Breast epithelium (tissue), 4 donors: ENCODE measurements around the gene RNF113B. TPM values are rescaled to one million over a fixed set of nuclear protein-coding genes. Genes with fewer than 3 reads are reported as not detected.

Source experiments
- DNase-seq, 2 donors: peaks; one replicate each; pipeline ENCODE4 v3.0.0-alpha.2; 2019; ENCODE audit warnings: low spot score in 2 of 2
- H3K27ac ChIP-seq, 2 donors: fragments of 200-600 bp; sonication (generic) in 1 of 2; one replicate each; pipeline ENCODE4 v1.5.1; 2016 to 2019; ENCODE audit warnings: mild to moderate bottlenecking in 1 of 2
- H3K27me3 ChIP-seq, 2 donors: fragments of 200-600 bp; sonication (generic) in 1 of 2; one replicate each; pipeline versions ENCODE4 v1.5.1 to v1.6.0; 2017 to 2019; ENCODE audit warnings: control low read depth in 1 of 2, mild to moderate bottlenecking in 1 of 2
- H3K36me3 ChIP-seq: fragments of 200-600 bp; one replicate; pipeline ENCODE4 v1.5.1; 2019
- H3K4me1 ChIP-seq, 2 donors: fragments of 200-600 bp; sonication (generic); one replicate each; pipeline ENCODE4 v1.5.1; 2016 to 2019; ENCODE audit warnings: control low read depth in 1 of 2
- H3K4me3 ChIP-seq, 3 donors: fragments of 200-600 bp; sonication (generic); 1 replicate in 2 of 3; 2 replicates in 1 of 3; pipeline ENCODE4 v1.5.1; 2016 to 2019; ENCODE audit warnings: mild to moderate bottlenecking in 3 of 3, moderate library complexity in 2 of 3
- H3K9me3 ChIP-seq, 2 donors: fragments of 200-600 bp; sonication (generic) in 1 of 2; one replicate each; pipeline ENCODE4 v1.5.1; 2016 to 2019; ENCODE audit warnings: control low read depth in 1 of 2
- POLR2A ChIP-seq: fragments of 450-650 bp; IDR thresholded peaks from one replicate; pipeline ENCODE4 v1.6.1; 2016; ENCODE audit warnings: antibody characterized with exemption, mild to moderate bottlenecking, moderate library complexity
- POLR2AphosphoS5 ChIP-seq, 3 donors: sonication (generic); formaldehyde crosslinking; IDR thresholded peaks; one replicate each; pipeline ENCODE4 v1.6.1; 2017; ENCODE audit warnings: antibody characterized with exemption in 3 of 3
- intact Hi-C: fragments of 100-400 bp; cut with DNase I; formaldehyde crosslinking; loops from one replicate; pipeline ENCODE4 v1.15.1; 2023; ENCODE audit warnings: low total_unique reads
- total RNA-seq, 3 donors: library from RNA; depleted of rRNA; stranded (reverse); fragments of >200 nt; gene quantifications; one replicate each; pipeline ENCODE4 v1.1.0, GENCODE V29; 2016
- TF ChIP-seq, protein P1 (sequence below), 3 donors: fragments of 450-650 bp; IDR thresholded peaks; one replicate each; pipeline ENCODE4 v1.5.1; 2016 to 2017; ENCODE audit warnings: antibody characterized with exemption in 3 of 3, mild to moderate bottlenecking in 3 of 3, moderate library complexity in 3 of 3

Gene RNF113B
- total RNA-seq, 3 donors from 2014 or later = not detected

GRCh38 chr13:98150832-98151479, 26.1 kb downstream of the RNF113B start:
- H3K4me1 ChIP-seq = no peaks in the 10 kb centered on the region
- H3K4me3 ChIP-seq = no peak overlapping the region
- intact Hi-C loops = no loop called here
- no peaks in the 10 kb centered on the region for H3K27me3 ChIP-seq
- TF ChIP-seq, protein P1, sequence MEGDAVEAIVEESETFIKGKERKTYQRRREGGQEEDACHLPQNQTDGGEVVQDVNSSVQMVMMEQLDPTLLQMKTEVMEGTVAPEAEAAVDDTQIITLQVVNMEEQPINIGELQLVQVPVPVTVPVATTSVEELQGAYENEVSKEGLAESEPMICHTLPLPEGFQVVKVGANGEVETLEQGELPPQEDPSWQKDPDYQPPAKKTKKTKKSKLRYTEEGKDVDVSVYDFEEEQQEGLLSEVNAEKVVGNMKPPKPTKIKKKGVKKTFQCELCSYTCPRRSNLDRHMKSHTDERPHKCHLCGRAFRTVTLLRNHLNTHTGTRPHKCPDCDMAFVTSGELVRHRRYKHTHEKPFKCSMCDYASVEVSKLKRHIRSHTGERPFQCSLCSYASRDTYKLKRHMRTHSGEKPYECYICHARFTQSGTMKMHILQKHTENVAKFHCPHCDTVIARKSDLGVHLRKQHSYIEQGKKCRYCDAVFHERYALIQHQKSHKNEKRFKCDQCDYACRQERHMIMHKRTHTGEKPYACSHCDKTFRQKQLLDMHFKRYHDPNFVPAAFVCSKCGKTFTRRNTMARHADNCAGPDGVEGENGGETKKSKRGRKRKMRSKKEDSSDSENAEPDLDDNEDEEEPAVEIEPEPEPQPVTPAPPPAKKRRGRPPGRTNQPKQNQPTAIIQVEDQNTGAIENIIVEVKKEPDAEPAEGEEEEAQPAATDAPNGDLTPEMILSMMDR (IDR thresholded peaks at IDR 0.05) = no peak
- no peak for TF ChIP-seq POLR2A
- no peak for TF ChIP-seq POLR2AphosphoS5 (IDR thresholded peaks at IDR 0.05)
- H3K27ac ChIP-seq = no peak overlapping the region
- no peaks in the 10 kb centered on the region for H3K36me3 ChIP-seq
- DNase-seq = no peak
- H3K9me3 ChIP-seq = no peaks in the 10 kb centered on the region

GRCh38 chr13:98147521-98147920, 29.5 kb downstream of the RNF113B start:
- TF ChIP-seq, protein P1 (IDR thresholded peaks at IDR 0.05) = no peak
- TF ChIP-seq POLR2AphosphoS5 (IDR thresholded peaks at IDR 0.05) (no peak), POLR2A (no peak)
- Histone ChIP-seq H3K4me3 (no peak overlapping the region), H3K36me3 (no peaks in the 10 kb centered on the region), H3K4me1 (no peaks in the 10 kb centered on the region), H3K27me3 (no peaks in the 10 kb centered on the region), H3K27ac (no peak overlapping the region), H3K9me3 (no peaks in the 10 kb centered on the region)
- intact Hi-C loops = no loop called here
- DNase-seq = no peak

DNA sequence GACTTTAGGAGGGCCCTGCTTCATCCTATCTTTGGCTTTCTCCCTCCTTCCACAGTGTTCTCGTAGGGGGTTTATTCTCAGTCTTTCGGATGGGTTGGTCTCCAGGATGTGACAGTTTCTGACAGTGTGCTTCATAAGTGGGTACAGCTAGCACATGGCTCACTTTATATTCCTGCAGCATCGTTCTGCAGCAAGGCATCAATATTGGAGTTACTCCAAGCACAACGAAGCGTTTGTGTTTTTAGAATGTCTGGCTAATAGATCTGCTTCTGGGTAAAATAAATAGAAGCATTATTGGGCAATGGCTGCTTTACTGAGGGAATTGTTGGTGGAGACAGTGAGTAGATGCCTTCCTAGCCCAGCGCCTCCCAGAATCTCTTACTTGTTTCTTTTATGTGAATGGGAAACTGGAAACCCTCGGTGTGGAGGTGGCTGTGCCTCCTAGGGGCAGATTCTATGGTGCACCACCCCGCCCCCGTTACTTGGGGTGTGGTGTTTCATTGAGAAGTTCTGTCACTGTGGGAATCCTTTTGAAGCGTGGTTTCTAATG, 32.2 kb downstream of the RNF113B start:
- H3K4me1 ChIP-seq = no peaks in the 10 kb centered on the region
- DNase-seq = no peak
- TF ChIP-seq POLR2AphosphoS5 (IDR thresholded peaks at IDR 0.05) (no peak), POLR2A (no peak)
- TF ChIP-seq, protein P1 (IDR thresholded peaks at IDR 0.05) = no peak
- H3K27me3 ChIP-seq = no peaks in the 10 kb centered on the region
- peak overlapping the region; percentile 52 to 76 for H3K27ac ChIP-seq
- intact Hi-C loops = no loop called here
- H3K4me3 ChIP-seq = peak overlapping the region in 2 of 3 donors; percentile 82 to 85
- no peaks in the 10 kb centered on the region for H3K9me3 ChIP-seq
- H3K36me3 ChIP-seq = no peaks in the 10 kb centered on the region

DNA sequence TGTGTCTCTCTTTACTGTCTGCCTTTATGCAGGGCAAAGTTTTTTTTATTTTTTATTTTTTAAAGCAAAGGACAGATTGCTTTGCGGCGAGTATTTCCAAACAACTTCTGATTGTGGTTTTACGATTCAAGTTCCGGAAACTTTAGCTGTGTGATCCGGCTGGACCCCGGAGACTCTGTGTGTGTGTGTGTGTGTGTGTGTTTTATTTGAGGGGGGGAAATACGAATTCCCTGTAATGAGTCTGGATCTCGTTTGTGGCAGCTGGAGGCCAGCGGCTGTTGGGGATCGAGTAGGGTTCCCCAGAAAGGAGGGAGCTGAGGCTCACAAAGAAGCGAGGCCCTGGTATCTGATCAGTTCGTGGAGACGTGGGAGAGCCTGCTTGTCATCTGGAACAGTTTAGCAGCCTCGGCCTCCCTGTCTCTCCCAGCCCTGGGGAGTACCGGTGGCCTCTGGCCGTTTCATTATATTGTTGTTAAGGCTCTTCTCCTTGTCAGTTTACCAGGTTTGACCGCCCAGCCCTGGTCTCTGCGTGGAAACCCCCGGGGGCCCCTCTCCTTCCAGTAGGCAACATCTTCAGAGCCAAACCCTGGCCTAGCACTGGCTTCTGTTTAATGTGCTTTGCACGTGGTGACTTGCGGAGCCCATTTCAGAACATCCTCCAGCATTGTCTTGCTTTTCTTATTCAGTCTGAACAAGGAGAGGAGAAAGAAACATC, 32.9 kb downstream of the RNF113B start:
- Histone ChIP-seq H3K27me3 (no peaks in the 10 kb centered on the region), H3K4me1 (no peaks in the 10 kb centered on the region), H3K27ac (peak overlapping the region; percentile 76 to 91), H3K9me3 (no peaks in the 10 kb centered on the region), H3K36me3 (no peaks in the 10 kb centered on the region), H3K4me3 (peak overlapping the region; percentile 73 to 85 (median 82))
- no peak for TF ChIP-seq POLR2AphosphoS5 (IDR thresholded peaks at IDR 0.05)
- TF ChIP-seq, protein P1 (IDR thresholded peaks at IDR 0.05) = no peak
- no peak for TF ChIP-seq POLR2A
- DNase-seq = no peak
- intact Hi-C loops = no loop called here

GRCh38 chr13:98143601-98144026, 33.5 kb downstream of the RNF113B start:
- no peak for DNase-seq
- no peak for TF ChIP-seq POLR2AphosphoS5 (IDR thresholded peaks at IDR 0.05)
- H3K36me3 ChIP-seq = no peaks in the 10 kb centered on the region
- no peaks in the 10 kb centered on the region for H3K27me3 ChIP-seq
- no peaks in the 10 kb centered on the region for H3K4me1 ChIP-seq
- intact Hi-C loops = no loop called here
- H3K4me3 ChIP-seq = peak overlapping the region; percentile 73 to 85 (median 82)
- no peaks in the 10 kb centered on the region for H3K9me3 ChIP-seq
- H3K27ac ChIP-seq = peak overlapping the region; percentile 76 to 91
